ES-I3 (cell line): ENCODE measurements around the gene ESYT2.
"Not testable (repeated sequence)": the region's sequence is repeated elsewhere in the genome, so short reads cannot be mapped to it uniquely, and the experiment has no call there.

Source experiments
- H3K36me3 ChIP-seq: 2 replicates; pipeline ENCODE4 v1.6.1; 2013; ENCODE audit warnings: mild to moderate bottlenecking, low read length, control low read depth, moderate library complexity; ENCODE audit not compliant: insufficient read depth
- H3K4me1 ChIP-seq: 2 replicates; pipeline ENCODE4 v1.6.1; 2013; ENCODE audit warnings: mild to moderate bottlenecking, control low read depth, low read length; ENCODE audit not compliant: insufficient read depth
- H3K9ac ChIP-seq: 2 replicates; pipeline ENCODE4 v1.6.1; 2013; ENCODE audit warnings: low read depth, mild to moderate bottlenecking, low read length, moderate library complexity
- H3K9me3 ChIP-seq: 2 replicates; pipeline ENCODE4 v1.6.1; 2013; ENCODE audit warnings: mild to moderate bottlenecking, low read length, moderate library complexity; ENCODE audit not compliant: control insufficient read depth, insufficient read depth

Gene ESYT2

DNA sequence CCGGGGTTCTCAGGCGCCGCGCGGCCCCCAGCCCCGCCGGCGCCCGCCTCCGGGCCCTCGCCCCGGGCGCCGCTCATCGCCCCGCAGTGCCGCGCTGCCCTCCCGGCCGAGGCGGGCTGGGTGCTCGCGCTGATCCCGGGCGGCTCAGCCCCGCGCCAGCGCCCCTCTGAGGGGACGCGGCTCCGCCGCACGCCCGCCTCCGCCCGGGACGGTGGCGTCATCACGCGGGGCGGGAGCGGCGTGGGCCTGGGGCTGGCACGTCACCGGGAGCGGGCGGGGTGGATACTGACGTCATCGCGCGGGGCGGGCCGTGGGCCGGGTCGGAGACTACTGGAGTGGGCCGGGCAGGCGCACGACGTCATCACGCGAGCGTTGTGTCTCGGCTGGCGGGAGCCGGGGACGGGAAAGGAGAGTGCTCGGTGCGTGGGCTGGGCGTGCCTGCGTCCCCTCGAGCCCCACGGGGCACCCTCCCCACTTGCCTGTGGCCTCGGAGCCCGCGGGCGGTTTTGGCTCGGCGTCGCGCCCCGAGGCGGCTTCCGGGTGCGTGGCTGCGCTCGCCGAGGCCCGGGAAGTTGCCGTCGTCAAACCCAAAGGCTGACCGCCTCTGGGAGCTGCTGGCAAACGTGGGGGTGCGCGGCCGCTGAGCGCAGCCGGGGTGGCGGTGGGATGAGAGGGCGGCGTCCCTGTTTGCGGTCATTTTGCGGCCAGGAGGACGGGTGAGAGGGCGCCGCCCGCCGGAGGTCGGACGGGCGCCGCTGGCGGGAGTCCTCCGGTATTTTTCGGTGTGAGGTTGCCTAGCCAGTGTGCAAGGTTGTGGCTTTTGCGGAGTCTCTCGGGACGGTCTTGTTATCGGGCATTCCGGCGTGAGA is at the start of gene ESYT2:
Gene ESYT2, minus strand, starts transcription at position 168 of the 869 bp plus-strand sequence. Its CDS starts 91 bp downstream, at position 77.
- peaks cover 9% of the 10 kb centered on the region for H3K4me1 ChIP-seq
- no peaks in the 10 kb centered on the region for H3K36me3 ChIP-seq
- no peaks in the 10 kb centered on the region for H3K9me3 ChIP-seq
- H3K9ac ChIP-seq: peak within 1 kb of the TSS; percentile 88

DNA sequence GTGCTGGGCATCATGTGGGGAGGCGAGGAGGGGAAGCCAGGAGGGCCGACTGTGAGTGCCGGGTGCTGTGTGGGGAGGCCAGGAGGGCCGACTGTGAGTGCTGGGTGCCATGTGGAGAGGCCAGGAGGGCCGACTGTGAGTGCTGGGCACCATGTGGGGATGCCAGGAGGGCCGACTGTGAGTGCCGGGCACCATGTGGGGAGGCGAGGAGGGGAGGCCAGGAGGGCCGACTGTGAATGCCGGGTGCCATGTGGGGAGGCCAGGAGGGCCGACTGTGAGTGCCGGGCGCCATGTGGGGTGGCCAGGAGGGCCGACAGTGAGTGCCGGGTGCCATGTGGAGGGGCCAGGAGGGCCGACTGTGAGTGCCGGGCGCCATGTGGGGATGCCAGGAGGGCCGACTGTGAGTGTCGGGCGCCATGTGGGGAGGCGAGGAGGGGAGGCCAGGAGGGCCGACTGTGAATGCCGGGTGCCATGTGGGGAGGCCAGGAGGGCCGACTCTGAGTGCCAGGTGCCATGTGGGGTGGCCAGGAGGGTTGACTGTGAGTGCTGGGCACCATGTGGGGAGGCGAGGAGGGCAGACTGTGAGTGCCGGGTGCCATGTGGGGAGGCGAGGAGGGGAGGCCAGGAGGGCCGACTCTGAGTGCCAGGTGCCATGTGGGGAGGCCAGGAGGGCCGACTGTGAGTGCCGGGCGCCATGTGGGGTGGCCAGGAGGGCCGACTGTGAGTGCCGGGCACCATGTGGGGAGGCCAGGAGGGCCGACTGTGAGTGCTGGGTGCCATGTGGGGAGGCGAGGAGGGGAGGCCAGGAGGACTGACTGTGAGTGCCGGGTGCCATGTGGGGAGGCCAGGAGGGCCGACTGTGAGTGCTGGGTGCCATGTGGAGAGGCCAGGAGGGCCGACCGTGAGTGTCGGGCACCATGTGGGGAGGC is 49.1 kb upstream of the ESYT2 start:
- H3K9ac ChIP-seq, H3K9me3 ChIP-seq, H3K36me3 ChIP-seq, H3K4me1 ChIP-seq: not testable (repeated sequence)

DNA sequence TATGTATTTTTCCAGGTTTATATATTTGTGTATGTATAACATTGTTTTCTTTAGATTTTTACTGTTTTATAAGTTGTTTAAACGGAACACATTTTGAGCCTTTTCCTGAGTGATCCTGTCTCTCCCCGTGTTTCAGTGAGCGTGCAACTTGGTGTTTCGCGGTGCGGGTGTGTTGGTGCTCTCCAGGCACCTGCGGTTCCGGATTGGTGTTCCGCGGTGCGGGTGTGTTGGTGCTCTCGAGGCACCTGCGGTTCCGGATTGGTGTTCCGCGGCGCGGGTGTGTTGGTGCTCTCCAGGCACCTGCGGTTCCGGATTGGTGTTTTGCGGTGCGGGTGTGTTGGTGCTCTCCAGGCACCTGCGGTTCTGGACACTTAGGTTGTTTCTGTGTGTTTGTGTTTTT is 47.7 kb upstream of the ESYT2 start:
- Histone ChIP-seq H3K9ac (no peak overlapping the region), H3K36me3 (no peaks in the 10 kb centered on the region; the same call in none of the 2 replicates), H3K4me1 (no peaks in the 10 kb centered on the region), H3K9me3 (no peaks in the 10 kb centered on the region)

DNA sequence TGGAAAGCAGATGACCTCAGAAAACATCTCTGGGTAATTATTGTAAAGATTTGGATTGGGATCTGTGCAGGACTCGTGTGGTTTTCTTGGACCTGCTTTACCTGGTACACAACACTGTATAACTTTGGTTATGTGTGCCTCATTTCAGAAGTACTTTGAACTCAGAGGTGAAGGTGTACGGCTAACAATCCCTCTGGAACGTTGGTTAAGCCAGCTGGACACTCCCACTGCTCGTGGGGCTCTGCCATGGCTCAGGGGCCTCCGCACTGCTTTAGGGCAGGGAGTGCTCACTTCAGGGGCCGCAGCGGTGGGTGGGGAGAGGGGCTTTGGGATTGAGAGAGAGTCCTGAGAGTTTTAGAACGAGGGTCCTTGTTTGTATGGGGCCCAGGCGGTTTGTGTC is 40.6 kb upstream of the ESYT2 start:
- H3K9ac ChIP-seq: no peak overlapping the region
- H3K36me3 ChIP-seq: no peaks in the 10 kb centered on the region; the same call in none of the 2 replicates
- no peaks in the 10 kb centered on the region for H3K9me3 ChIP-seq
- H3K4me1 ChIP-seq: no peaks in the 10 kb centered on the region

DNA sequence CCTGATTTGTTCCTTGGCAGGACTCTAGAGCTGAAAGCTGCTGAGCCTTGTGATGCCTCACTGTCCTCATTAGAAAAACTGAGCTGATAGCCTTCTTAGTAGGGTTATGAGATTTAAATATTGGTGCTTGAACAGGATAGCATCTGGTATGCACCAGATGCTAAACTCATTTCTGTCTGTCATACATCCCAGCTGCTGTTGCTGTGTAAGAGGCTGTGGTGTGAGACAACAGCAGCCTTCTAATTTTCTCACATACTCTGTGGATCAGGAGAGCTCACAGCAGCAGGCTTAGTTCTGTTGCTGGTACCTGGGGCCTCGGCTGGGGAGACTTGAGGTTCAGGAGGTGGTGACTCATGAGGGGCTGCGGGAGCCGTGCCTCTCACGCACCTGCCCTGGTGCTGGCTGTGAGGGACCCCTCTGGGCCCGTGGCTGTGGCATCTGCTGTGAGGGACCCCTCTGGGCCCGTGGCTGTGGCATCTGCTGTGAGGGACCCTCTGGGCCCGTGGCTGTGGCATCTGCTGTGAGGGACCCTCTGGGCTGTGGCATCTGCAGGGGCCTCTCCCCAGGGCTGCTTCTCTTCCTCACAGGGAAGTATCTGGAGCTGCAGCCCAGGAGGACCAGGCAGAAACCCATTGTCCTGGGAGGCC is 39.6 kb upstream of the ESYT2 start:
- H3K9ac ChIP-seq: no peak overlapping the region
- H3K36me3 ChIP-seq: no peaks in the 10 kb centered on the region; the same call in 1 of the 2 replicates
- H3K4me1 ChIP-seq: no peaks in the 10 kb centered on the region
- no peaks in the 10 kb centered on the region for H3K9me3 ChIP-seq

DNA sequence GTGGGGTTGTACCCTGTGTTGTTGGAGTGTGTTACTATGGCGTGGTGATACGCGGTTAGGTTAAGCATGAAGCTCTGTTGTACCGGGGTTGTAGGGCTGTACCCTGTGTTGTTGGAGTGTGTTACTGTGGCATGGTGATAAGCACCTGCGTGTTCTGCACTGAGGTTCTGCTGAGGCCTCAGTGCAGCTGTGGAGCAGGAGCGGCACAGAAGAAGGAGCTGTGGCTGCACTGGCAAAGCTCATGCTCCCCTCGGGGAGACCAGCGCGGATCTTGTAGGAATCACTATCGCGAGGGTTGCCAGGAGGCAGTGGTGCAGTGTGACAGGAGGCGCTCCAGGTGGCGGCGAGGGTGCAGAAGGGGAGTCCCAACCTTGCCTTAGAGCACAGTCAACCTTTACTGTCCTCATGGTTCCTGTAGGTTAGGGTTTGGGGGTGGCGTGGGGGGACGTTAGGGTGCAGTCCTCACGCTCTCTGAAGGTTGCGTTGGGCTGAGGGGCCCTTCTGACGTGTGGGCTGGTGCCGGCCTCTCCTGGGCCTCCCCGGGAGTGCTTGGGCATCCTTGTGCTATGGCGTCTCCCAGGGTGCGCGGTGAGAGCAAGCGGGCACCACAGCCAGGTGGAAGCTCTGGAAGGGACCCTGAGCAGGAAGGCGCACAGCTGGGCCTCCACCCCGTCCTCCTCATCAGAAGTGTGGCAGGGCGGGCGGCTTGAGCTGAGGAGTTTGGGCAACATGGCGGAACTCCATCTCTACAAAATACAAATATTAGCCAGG is 38.1 kb upstream of the ESYT2 start:
- no peak overlapping the region; the same call in 1 of the 2 replicates for H3K9ac ChIP-seq
- no peaks in the 10 kb centered on the region for H3K9me3 ChIP-seq
- H3K36me3 ChIP-seq: no peaks in the 10 kb centered on the region; the same call in 1 of the 2 replicates
- H3K4me1 ChIP-seq: no peaks in the 10 kb centered on the region

DNA sequence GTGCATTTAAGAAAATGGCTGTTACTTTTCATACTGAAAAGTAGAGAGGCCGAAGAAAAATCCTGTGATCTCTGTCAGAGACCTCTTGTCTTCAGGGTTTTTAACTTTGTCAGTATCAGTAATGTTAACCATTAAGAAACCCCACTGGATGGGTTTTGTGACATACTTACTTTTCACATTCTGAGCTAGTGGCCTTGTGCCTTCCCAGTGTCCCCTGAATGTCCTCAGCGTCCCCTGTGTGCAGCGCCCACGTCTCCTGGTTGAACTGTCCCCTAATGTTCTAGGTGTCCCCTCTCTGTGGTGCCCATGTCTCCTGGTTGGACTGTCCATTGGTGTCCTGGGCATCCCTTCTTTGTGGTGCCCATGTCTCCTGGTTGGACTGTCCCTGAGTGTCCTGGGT is 36.7 kb upstream of the ESYT2 start:
- H3K4me1 ChIP-seq: peaks cover 10% of the 10 kb centered on the region; the same call in 1 of the 2 replicates
- H3K9me3 ChIP-seq: no peaks in the 10 kb centered on the region
- H3K9ac ChIP-seq: no peak overlapping the region
- no peaks in the 10 kb centered on the region; the same call in 1 of the 2 replicates for H3K36me3 ChIP-seq

- Histone ChIP-seq H3K9ac (no peak overlapping the region), H3K36me3 (no peaks in the 10 kb centered on the region), H3K9me3 (no peaks in the 10 kb centered on the region), H3K4me1 (peaks cover 15% of the 10 kb centered on the region; the same call in 1 of the 2 replicates)
Measured at GRCh38 chr7:158865462-158865922, 36.2 kb upstream of the ESYT2 start.

DNA sequence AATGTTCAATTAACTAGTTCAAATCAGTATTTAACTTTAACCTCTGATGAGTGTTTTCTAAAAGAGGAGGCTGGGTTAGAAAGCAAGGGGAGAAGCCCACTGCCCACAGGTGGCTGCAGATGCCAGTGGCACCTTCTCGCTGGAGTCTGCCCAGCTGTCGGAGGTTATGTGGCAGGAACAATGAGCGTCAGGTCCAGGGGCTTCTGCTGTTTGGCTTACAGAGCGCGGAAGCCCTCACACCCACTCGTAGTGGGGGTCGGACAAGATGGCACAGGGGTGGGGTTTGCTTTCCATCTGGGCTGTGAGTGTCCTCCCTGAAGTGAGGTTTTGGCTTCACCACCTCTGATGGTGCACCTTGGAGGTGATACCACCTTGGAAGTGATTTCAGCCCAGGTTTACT is 35.5 kb upstream of the ESYT2 start:
- H3K9ac ChIP-seq: no peak overlapping the region
- H3K36me3 ChIP-seq: no peaks in the 10 kb centered on the region
- H3K9me3 ChIP-seq: no peaks in the 10 kb centered on the region
- peaks cover 18% of the 10 kb centered on the region; the same call in 1 of the 2 replicates for H3K4me1 ChIP-seq

DNA sequence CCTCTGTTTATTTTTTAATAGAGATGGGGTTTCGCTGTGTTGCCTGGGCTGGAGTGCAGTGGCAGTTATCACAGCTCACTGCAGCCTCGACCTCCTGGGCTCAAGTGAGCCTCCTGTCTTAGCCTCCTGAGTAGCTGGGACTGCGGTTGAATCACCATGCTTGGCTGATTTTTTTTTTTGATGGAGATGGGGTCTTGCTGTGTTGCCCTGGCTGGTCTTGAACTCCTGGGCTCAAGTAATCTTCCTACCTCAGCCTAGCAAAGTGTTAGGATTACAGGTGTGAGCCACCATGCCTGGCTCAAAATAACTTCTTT is 35.2 kb upstream of the ESYT2 start:
- Histone ChIP-seq H3K9ac (peak overlapping the region; percentile 47; the same call in 1 of the 2 replicates), H3K36me3 (no peaks in the 10 kb centered on the region), H3K9me3 (no peaks in the 10 kb centered on the region), H3K4me1 (peaks cover 22% of the 10 kb centered on the region)

- Histone ChIP-seq H3K9ac (peak overlapping the region; percentile 47; the same call in 1 of the 2 replicates), H3K36me3 (no peaks in the 10 kb centered on the region), H3K4me1 (peaks cover 28% of the 10 kb centered on the region), H3K9me3 (no peaks in the 10 kb centered on the region)
Measured at GRCh38 chr7:158863611-158864506, 34.5 kb upstream of the ESYT2 start.

- not testable (repeated sequence) for H3K36me3 ChIP-seq, H3K9me3 ChIP-seq
- Histone ChIP-seq H3K4me1 (peaks cover 32% of the 10 kb centered on the region), H3K9ac (peak overlapping the region; percentile 42; the same call in 1 of the 2 replicates)
Measured at GRCh38 chr7:158862985-158863610, 33.8 kb upstream of the ESYT2 start.
